Trophoblast cell (in vitro differentiated cells and primary cell): ENCODE measurements around the gene PTTG1IP2.

Experiments
- DNase-seq, 2 donors: peaks; one replicate each; pipeline ENCODE4 v3.0.0-alpha.2; 2016
- H2AFZ ChIP-seq: 2 replicates; pipeline ENCODE4 v1.6.1; 2013; ENCODE audit warnings: low read length, moderate library complexity, mild to moderate bottlenecking; ENCODE audit not compliant: insufficient read depth, poor library complexity
- H2AK5ac ChIP-seq: 2 replicates; pipeline ENCODE4 v1.6.1; 2013; ENCODE audit warnings: mild to moderate bottlenecking, low read length
- H2BK120ac ChIP-seq: 2 replicates; pipeline ENCODE4 v1.6.1; 2013; ENCODE audit warnings: low read length, mild to moderate bottlenecking, moderate library complexity; ENCODE audit not compliant: insufficient read depth, poor library complexity
- H2BK12ac ChIP-seq: 2 replicates; pipeline ENCODE4 v1.6.1; 2013; ENCODE audit warnings: mild to moderate bottlenecking, low read length, moderate library complexity
- H2BK5ac ChIP-seq: 2 replicates; pipeline ENCODE4 v1.6.1; 2013; ENCODE audit warnings: low read length, low read depth, moderate library complexity, mild to moderate bottlenecking; ENCODE audit not compliant: poor library complexity
- H3K14ac ChIP-seq: 2 replicates; pipeline ENCODE4 v1.6.1; 2013; ENCODE audit warnings: mild to moderate bottlenecking, low read length
- H3K18ac ChIP-seq: 2 replicates; pipeline ENCODE4 v1.6.1; 2013; ENCODE audit warnings: mild to moderate bottlenecking, low read length
- H3K23ac ChIP-seq: 2 replicates; pipeline ENCODE4 v1.6.1; 2013; ENCODE audit warnings: low read length
- H3K27ac ChIP-seq: 2 replicates; pipeline ENCODE4 v1.5.1; 2013; ENCODE audit warnings: low read depth, mild to moderate bottlenecking, inconsistent platforms, low read length, moderate library complexity
- H3K27me3 ChIP-seq: 2 replicates; pipeline ENCODE4 v1.6.1; 2013; ENCODE audit warnings: inconsistent platforms, mild to moderate bottlenecking, low read length, moderate library complexity; ENCODE audit not compliant: insufficient read depth
- H3K36me3 ChIP-seq, 2 experiments: 1 replicate in 1 of 2; 2 replicates in 1 of 2; pipeline ENCODE4 v1.6.1; 2013; ENCODE audit warnings: low read length in 2 of 2, mild to moderate bottlenecking in 2 of 2, moderate library complexity in 1 of 2; ENCODE audit not compliant: insufficient read depth in 2 of 2, control insufficient read depth in 1 of 2
- H3K4ac ChIP-seq: 2 replicates; pipeline ENCODE4 v1.6.1; 2013; ENCODE audit warnings: low read depth, mild to moderate bottlenecking, low read length, moderate library complexity
- H3K4me1 ChIP-seq, 2 experiments: 1 replicate in 1 of 2; 2 replicates in 1 of 2; pipeline ENCODE4 v1.6.1; 2013; ENCODE audit warnings: low read length in 2 of 2, mild to moderate bottlenecking in 2 of 2, moderate library complexity in 1 of 2; ENCODE audit not compliant: insufficient read depth in 2 of 2, control insufficient read depth in 1 of 2
- H3K4me2 ChIP-seq: 2 replicates; pipeline ENCODE4 v1.6.1; 2013; ENCODE audit warnings: inconsistent platforms, mild to moderate bottlenecking, low read length, moderate library complexity
- H3K4me3 ChIP-seq: 2 replicates; pipeline ENCODE4 v1.5.1; 2013; ENCODE audit warnings: mild to moderate bottlenecking, low read depth, low read length, inconsistent platforms
- H3K79me1 ChIP-seq: one replicate; pipeline ENCODE4 v1.6.1; 2013; ENCODE audit warnings: low read length
- H3K79me2 ChIP-seq: 2 replicates; pipeline ENCODE4 v1.6.1; 2013; ENCODE audit warnings: low read length, mild to moderate bottlenecking; ENCODE audit not compliant: control insufficient read depth, insufficient read depth, poor library complexity
- H3K9ac ChIP-seq: 2 replicates; pipeline ENCODE4 v1.6.1; 2013; ENCODE audit warnings: mild to moderate bottlenecking, low read length
- H3K9me3 ChIP-seq: 2 replicates; pipeline ENCODE4 v1.6.1; 2013; ENCODE audit warnings: low read depth, mild to moderate bottlenecking, control low read depth, inconsistent platforms, low read length; ENCODE audit not compliant: insufficient read depth
- H4K12ac ChIP-seq: 2 replicates; pipeline ENCODE4 v1.6.1; 2013; ENCODE audit warnings: low read depth, mild to moderate bottlenecking, low read length, moderate library complexity
- H4K8ac ChIP-seq: 2 replicates; pipeline ENCODE4 v1.6.1; 2013; ENCODE audit warnings: low read depth, mild to moderate bottlenecking, low read length, moderate library complexity
- H4K91ac ChIP-seq: one replicate; pipeline ENCODE4 v1.6.1; 2013; ENCODE audit warnings: low read depth, mild to moderate bottlenecking, low read length, moderate library complexity
- WGBS: extraction: QIAGEN DNeasy Blood & Tissue Kit; methylation state at CpG from one replicate; pipeline ENCODE4 v1.1.7; 2013; ENCODE audit warnings: missing lambda C conversion rate; ENCODE audit not compliant: insufficient read length, insufficient coverage; ENCODE audit errors: extremely low coverage; 5-methylcytosine and 5-hydroxymethylcytosine counted together

PTTG1IP2 gene

GRCh38 chr7:90472805-90473540, 3.5 kb downstream of the PTTG1IP2 start:
- Histone ChIP-seq H2AK5ac (no peak overlapping the region), H2BK12ac (no peak overlapping the region), H4K8ac (no peak overlapping the region), H2BK120ac (no peak overlapping the region), H3K27me3 (no peaks in the 10 kb centered on the region), H3K4ac (no peak overlapping the region), H3K36me3 (no peaks in the 10 kb centered on the region), H3K9ac (no peak overlapping the region), H2BK5ac (no peak overlapping the region), H3K79me1 (no peaks in the 10 kb centered on the region), H3K4me3 (no peak overlapping the region), H4K91ac (no peak overlapping the region), H3K18ac (no peak overlapping the region), H3K14ac (no peak overlapping the region), H3K4me2 (no peak overlapping the region), H2AFZ (no peak overlapping the region), H3K9me3 (no peaks in the 10 kb centered on the region), H4K12ac (no peak overlapping the region), H3K27ac (no peak overlapping the region), H3K79me2 (no peaks in the 10 kb centered on the region), H3K4me1 (no peaks in the 10 kb centered on the region), H3K23ac (no peak overlapping the region)
- no CpG with 5 or more reads among the region's 1 CpG for WGBS
- no peak for DNase-seq

GRCh38 chr7:90473814-90474213, 4.4 kb downstream of the PTTG1IP2 start:
- Histone ChIP-seq H3K18ac (no peak overlapping the region), H3K4me2 (no peak overlapping the region), H3K9ac (no peak overlapping the region), H3K27ac (no peak overlapping the region), H4K8ac (no peak overlapping the region), H3K4ac (no peak overlapping the region), H3K14ac (no peak overlapping the region), H2AK5ac (no peak overlapping the region), H3K79me1 (no peaks in the 10 kb centered on the region), H4K91ac (no peak overlapping the region), H2BK12ac (no peak overlapping the region), H2AFZ (no peak overlapping the region), H2BK120ac (no peak overlapping the region), H3K9me3 (no peaks in the 10 kb centered on the region), H3K4me3 (no peak overlapping the region), H3K36me3 (no peaks in the 10 kb centered on the region), H3K4me1 (no peaks in the 10 kb centered on the region), H4K12ac (no peak overlapping the region), H3K27me3 (no peaks in the 10 kb centered on the region), H3K79me2 (no peaks in the 10 kb centered on the region), H3K23ac (no peak overlapping the region), H2BK5ac (no peak overlapping the region)
- no peak for DNase-seq

GRCh38 chr7:90474284-90475210, 5.1 kb downstream of the PTTG1IP2 start:
- no CpG with 5 or more reads among the region's 2 CpGs for WGBS
- Histone ChIP-seq H3K4me3 (no peak overlapping the region), H2BK120ac (no peak overlapping the region), H3K4ac (no peak overlapping the region), H2AFZ (no peak overlapping the region), H3K4me1 (no peaks in the 10 kb centered on the region), H2AK5ac (no peak overlapping the region), H2BK12ac (no peak overlapping the region), H4K91ac (peak overlapping the region; percentile 6), H3K27me3 (no peaks in the 10 kb centered on the region), H3K79me2 (no peaks in the 10 kb centered on the region), H3K9me3 (no peaks in the 10 kb centered on the region), H2BK5ac (no peak overlapping the region), H4K8ac (no peak overlapping the region), H3K9ac (no peak overlapping the region), H3K4me2 (no peak overlapping the region), H3K79me1 (no peaks in the 10 kb centered on the region), H3K36me3 (no peaks in the 10 kb centered on the region), H3K23ac (no peak overlapping the region), H3K14ac (no peak overlapping the region), H4K12ac (no peak overlapping the region), H3K18ac (no peak overlapping the region), H3K27ac (no peak overlapping the region)
- DNase-seq: no peak

- Histone ChIP-seq H3K27ac (no peak overlapping the region), H3K9me3 (no peaks in the 10 kb centered on the region), H3K18ac (no peak overlapping the region), H3K4me3 (no peak overlapping the region), H2BK12ac (no peak overlapping the region), H2AFZ (no peak overlapping the region), H3K23ac (no peak overlapping the region), H3K4me1 (no peaks in the 10 kb centered on the region), H2AK5ac (no peak overlapping the region), H3K14ac (no peak overlapping the region), H3K79me1 (no peaks in the 10 kb centered on the region), H4K12ac (no peak overlapping the region), H3K9ac (no peak overlapping the region), H3K4me2 (no peak overlapping the region), H2BK120ac (no peak overlapping the region), H3K36me3 (no peaks in the 10 kb centered on the region), H4K8ac (no peak overlapping the region), H4K91ac (no peak overlapping the region), H3K27me3 (no peaks in the 10 kb centered on the region), H3K79me2 (no peaks in the 10 kb centered on the region), H2BK5ac (no peak overlapping the region), H3K4ac (no peak overlapping the region)
- no peak for DNase-seq
- no CpG with 5 or more reads among the region's 1 CpG for WGBS
Measured at GRCh38 chr7:90483251-90483650, 13.8 kb downstream of the PTTG1IP2 start.
